Kidney tubule cell (primary cell): ENCODE results near the gene PCNX3.
"Not testable (repeated sequence)": the region's sequence is repeated elsewhere in the genome, so short reads cannot be mapped to it uniquely, and the experiment has no call there.

Experiments used
- DNase-seq: peaks from one replicate; pipeline ENCODE4 v3.0.0-alpha.2; 2018; ENCODE audit warnings: low spot score

The PCNX3 gene

GRCh38 chr11:65655570-65656332, 40.2 kb downstream of the PCNX3 start:
- no peak for DNase-seq

- no peak for DNase-seq
Measured at GRCh38 chr11:65657426-65657825, 41.9 kb downstream of the PCNX3 start.

- no peak for DNase-seq
Measured at GRCh38 chr11:65658174-65659021, 42.8 kb downstream of the PCNX3 start.

GRCh38 chr11:65660038-65660437, 44.5 kb downstream of the PCNX3 start:
- DNase-seq, result no peak

- not testable (repeated sequence) for DNase-seq
Measured at GRCh38 chr11:65660908-65661307, 45.3 kb downstream of the PCNX3 start.

- DNase-seq, result no peak
Measured at GRCh38 chr11:65661599-65662246, 46.1 kb downstream of the PCNX3 start.

- DNase-seq, result no peak
Measured at GRCh38 chr11:65662247-65662798, 46.7 kb downstream of the PCNX3 start.

GRCh38 chr11:65662799-65663638, 47.4 kb downstream of the PCNX3 start, which contains the start of gene RELA:
RELA (minus strand) TSS chr11:65662916; CDS start chr11:65662832, 84 bp downstream.
- DNase-seq, result peak; percentile 96

GRCh38 chr11:65663639-65664200, 48.1 kb downstream of the PCNX3 start:
- peak; percentile 49 for DNase-seq

- DNase-seq, result peak; percentile 40
Measured at GRCh38 chr11:65672180-65672860, 56.7 kb downstream of the PCNX3 start.

- DNase-seq, result no peak
Measured at GRCh38 chr11:65672982-65673381, 57.4 kb downstream of the PCNX3 start.

GRCh38 chr11:65680192-65680743, 64.7 kb downstream of the PCNX3 start:
- no peak for DNase-seq

GRCh38 chr11:65683480-65683879, 67.9 kb downstream of the PCNX3 start:
- not testable (repeated sequence) for DNase-seq

GRCh38 chr11:65685981-65686380, 70.4 kb downstream of the PCNX3 start:
- DNase-seq, result no peak
